Daoy (cell line): ENCODE data around the gene NEUROD4. TPM values are rescaled to one million over a fixed set of nuclear protein-coding genes. Genes with fewer than 3 reads are reported as not detected.

Experiments
- DNase-seq: peaks from one replicate; pipeline ENCODE4 v3.0.0-alpha.2; 2015; ENCODE audit warnings: low read depth
- total RNA-seq: library from RNA; depleted of rRNA; stranded (reverse); fragments of >200 nt; shearing (Covaris generic); gene quantifications from 2 replicates; pipeline ENCODE4 v1.2.3, GENCODE V29; 2014; rRNA removed

NEUROD4 gene
- total RNA-seq, 1 experiment from 2014 or later = not detected

- DNase-seq = peak; percentile 70
These were observed 40.7 kb downstream of the NEUROD4 start for GRCh38 chr12:55060470-55060869.

GRCh38 chr12:55061024-55061423, 41.2 kb downstream of the NEUROD4 start:
- no peak for DNase-seq

DNA sequence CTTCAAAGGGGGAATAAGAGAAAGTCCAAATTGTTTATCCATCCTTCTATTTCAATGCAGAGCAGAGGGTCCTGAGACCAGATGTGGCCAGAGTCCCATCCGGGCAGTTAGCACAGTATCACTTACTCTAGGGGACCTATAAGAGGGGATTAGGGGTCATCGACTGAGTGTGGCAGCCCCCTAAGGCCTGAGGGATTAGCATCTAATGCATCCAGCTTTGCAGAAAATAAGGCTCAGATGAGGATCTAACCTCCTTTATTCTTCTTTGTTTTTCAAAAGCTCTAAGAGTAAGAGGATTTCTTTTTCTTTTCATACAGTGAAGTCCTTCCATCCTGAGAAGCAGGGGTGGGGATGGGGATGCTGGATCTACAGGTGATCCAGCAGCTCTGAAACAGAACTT, 43.5 kb downstream of the NEUROD4 start:
- no peak for DNase-seq

GRCh38 chr12:55065535-55065934, 45.8 kb downstream of the NEUROD4 start:
- DNase-seq = no peak

DNA sequence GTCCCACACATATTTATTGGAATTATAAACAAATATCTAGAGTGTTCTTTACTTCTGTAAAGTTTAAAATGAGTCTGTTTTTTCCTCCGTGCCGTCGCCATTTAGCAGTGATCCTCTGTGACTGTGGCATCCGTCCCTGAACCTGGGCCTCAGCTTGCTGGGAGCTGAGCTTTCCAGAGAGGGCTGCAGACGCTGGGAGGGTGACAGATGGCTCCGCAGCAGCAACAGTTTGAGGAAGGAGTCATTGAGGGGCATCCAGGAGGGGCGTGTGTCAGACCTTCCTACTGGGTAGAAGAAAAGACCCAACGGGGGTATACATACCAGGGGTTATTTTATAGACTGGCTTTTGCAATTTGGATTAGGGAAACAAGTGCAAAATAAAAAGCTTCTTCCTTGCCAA, 47.9 kb downstream of the NEUROD4 start:
- DNase-seq = no peak

- DNase-seq = peak; percentile 58
These were observed 48.7 kb downstream of the NEUROD4 start for GRCh38 chr12:55068416-55069010.

- peak; percentile 68 for DNase-seq
These were observed 52.3 kb downstream of the NEUROD4 start for GRCh38 chr12:55072083-55072482.

- peak; percentile 75 for DNase-seq
These were observed 53.6 kb downstream of the NEUROD4 start for GRCh38 chr12:55073043-55074022.

DNA sequence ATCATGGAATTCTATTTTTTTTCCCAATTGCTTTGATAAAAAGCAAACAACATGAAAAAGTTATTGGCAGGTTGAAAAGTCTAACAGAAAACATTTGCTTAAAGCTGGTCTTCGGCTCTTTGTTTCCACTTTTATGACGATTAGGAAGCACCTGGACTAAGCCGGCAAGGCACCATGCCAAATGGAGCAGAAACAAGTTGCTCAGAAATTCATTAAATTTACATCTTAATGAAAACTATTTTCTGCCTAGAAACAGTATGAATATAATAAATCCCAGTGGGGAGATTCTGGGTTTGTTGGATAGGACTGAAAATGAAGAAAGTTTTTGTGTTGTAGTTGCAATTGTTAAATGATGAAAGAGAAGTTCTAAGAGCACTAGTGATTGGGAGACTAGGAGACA, 55.0 kb downstream of the NEUROD4 start:
- DNase-seq = no peak

Other genes starting within 250 kb of the NEUROD4 start
- not detected in 2 replicates for gene MUCL1, start 165.5 kb upstream of the NEUROD4 start, total RNA-seq
- gene TESPA1, start 35.2 kb upstream of the NEUROD4 start, total RNA-seq = 1.1 and 5.8 TPM in 2 replicates
- gene OR9K2, start 106.4 kb downstream of the NEUROD4 start, total RNA-seq = not detected in 2 replicates
- gene OR10A7, start 201.1 kb downstream of the NEUROD4 start, total RNA-seq = not detected in 2 replicates
- not detected in 2 replicates for gene OR6C74, start 224.6 kb downstream of the NEUROD4 start, total RNA-seq